HCT116 (cell line): Measurements from ENCODE around the gene CUL9. TPM values are rescaled to one million over a fixed set of nuclear protein-coding genes. Genes with fewer than 3 reads are reported as not detected.

Experiments used
- ATAC-seq: fragments of 200-7000 bp; cut with Tn5 transposase; 2 replicates; pipeline ENCODE4 v1.9.1; 2020; ENCODE audit warnings: mild to moderate bottlenecking, moderate library complexity
- BruUV-seq: library from RNA; stranded (reverse); fragments of 400-500 nt; replicated peaks from 2 replicates; lab custom pipeline; 2021; lab: Mats Ljungman, UMichigan
- CTCF ChIA-PET: fragments of 300-600 bp; sonication (Branson Sonifier 250); formaldehyde crosslinking; loops from one replicate; lab custom pipeline; 2021; ENCODE audit warnings: antibody characterized with exemption; lab: Charles Lee
- POLR2A ChIA-PET: fragments of 300-600, 350-600 bp; sonication (Branson Sonifier 250); formaldehyde crosslinking; loops from one replicate; lab custom pipeline; 2021; ENCODE audit warnings: antibody characterized with exemption; lab: Charles Lee
- RAD21 ChIA-PET, 2 experiments: fragments of 300-600 bp; sonication (Branson Sonifier 250); formaldehyde crosslinking; loops; one replicate each; lab custom pipeline; 2023; ENCODE audit warnings: low total read pairs in 2 of 2; ENCODE audit not compliant: uncharacterized antibody in 2 of 2, unreplicated experiment in 2 of 2, low non-redundant PET in 1 of 2; lab: Charles Lee
- DNase-seq: peaks from one replicate; pipeline ENCODE4 v3.0.0-alpha.2; 2010; ENCODE audit warnings: low read depth, low spot score
- H2AFZ ChIP-seq: fragments of 200-600 bp; shearing (Covaris generic), sonication (generic); 2 replicates; pipeline ENCODE4 v1.6.1; 2017; ENCODE audit warnings: low read depth, mixed run types, mixed read lengths, antibody characterized with exemption, low read length; ENCODE audit not compliant: poor library complexity, severe bottlenecking
- H3K27ac ChIP-seq: 2 replicates; pipeline ENCODE4 v1.5.1; 2012; ENCODE audit warnings: low read depth, low read length
- H3K27me3 ChIP-seq: fragments of 200-600 bp; sonication (generic); 2 replicates; pipeline ENCODE4 v1.6.1; 2016; ENCODE audit warnings: mixed run types, low read length, mixed read lengths; ENCODE audit not compliant: insufficient read depth
- H3K36me3 ChIP-seq, 2 experiments: fragments of 200-500 bp in 1 of 2; fragments of 200-600 bp in 1 of 2; sonication (Bioruptor generic) in 1 of 2; sonication (generic) in 1 of 2; 2 replicates each; pipeline versions ENCODE4 v1.5.1 to v1.6.1; 2014 to 2016; ENCODE audit warnings: low read length in 2 of 2, inconsistent platforms in 1 of 2, mixed read lengths in 1 of 2, mixed run types in 1 of 2; ENCODE audit not compliant: insufficient read depth in 2 of 2, control insufficient read depth in 1 of 2
- H3K4me1 ChIP-seq, 2 experiments: fragments of 200-600 bp in 1 of 2; sonication (generic) in 1 of 2; 2 replicates each; pipeline versions ENCODE4 v1.5.1 to v1.6.1; 2012 to 2017; ENCODE audit warnings: low read length in 2 of 2, inconsistent platforms in 1 of 2, mild to moderate bottlenecking in 1 of 2, mixed read lengths in 1 of 2, mixed run types in 1 of 2, moderate library complexity in 1 of 2; ENCODE audit not compliant: insufficient read depth in 2 of 2, control insufficient read depth in 1 of 2
- H3K4me2 ChIP-seq: fragments of 200-600 bp; sonication (generic); 2 replicates; pipeline ENCODE4 v1.6.1; 2017; ENCODE audit warnings: mixed run types, low read length, mixed read lengths
- H3K4me3 ChIP-seq, 2 experiments: fragments of 200-600 bp in 1 of 2; sonication (generic) in 1 of 2; replicated peaks in 1 of 2; 2 replicates each; pipeline ENCODE4 v1.5.1; 2011 to 2016; ENCODE audit warnings: low read length in 2 of 2, control low read depth in 1 of 2, low read depth in 1 of 2, mild to moderate bottlenecking in 1 of 2, mixed read lengths in 1 of 2, mixed run types in 1 of 2
- H3K79me2 ChIP-seq: fragments of 200-600 bp; sonication (generic); 2 replicates; pipeline ENCODE4 v1.6.1; 2017; ENCODE audit warnings: mild to moderate bottlenecking, mixed run types, low read length, moderate library complexity, mixed read lengths; ENCODE audit not compliant: insufficient read depth
- H3K9ac ChIP-seq: fragments of 200-600 bp; sonication (generic); 2 replicates; pipeline ENCODE4 v1.6.1; 2016; ENCODE audit warnings: low read length, mixed read lengths
- H3K9me2 ChIP-seq: fragments of 200-600 bp; sonication (generic), shearing (Covaris generic); 2 replicates; pipeline ENCODE4 v1.6.1; 2017; ENCODE audit warnings: mixed run types, mild to moderate bottlenecking, moderate library complexity; ENCODE audit not compliant: insufficient read depth
- H3K9me3 ChIP-seq, 2 experiments: fragments of 200-500 bp in 1 of 2; fragments of 200-600 bp in 1 of 2; sonication (Bioruptor generic) in 1 of 2; sonication (generic) in 1 of 2; 2 replicates each; pipeline ENCODE4 v1.6.1; 2014 to 2017; ENCODE audit warnings: low read length in 2 of 2, mixed read lengths in 2 of 2, inconsistent platforms in 1 of 2, low read depth in 1 of 2, mild to moderate bottlenecking in 1 of 2, mixed run types in 1 of 2, moderate library complexity in 1 of 2; ENCODE audit not compliant: control insufficient read depth in 1 of 2, insufficient read depth in 1 of 2
- H4K20me1 ChIP-seq: fragments of 200-600 bp; sonication (generic), shearing (Covaris generic); 2 replicates; pipeline ENCODE4 v1.6.1; 2017; ENCODE audit warnings: mixed run types, mild to moderate bottlenecking, moderate library complexity; ENCODE audit not compliant: insufficient read depth
- EZH2 ChIP-seq: fragments of 200-600 bp; sonication (generic); IDR thresholded peaks from 2 replicates; pipeline ENCODE4 v1.6.1; 2017; ENCODE audit warnings: antibody characterized with exemption, mixed run types
- POLR2A ChIP-seq: IDR thresholded peaks from 2 replicates; pipeline ENCODE4 v1.7.0; 2011; ENCODE audit warnings: borderline replicate concordance; ENCODE audit not compliant: insufficient read depth, insufficient read length; ENCODE audit errors: extremely low read depth
- POLR2AphosphoS5 ChIP-seq: IDR thresholded peaks from 2 replicates; pipeline ENCODE4 v1.6.1; 2011; ENCODE audit warnings: mild to moderate bottlenecking, low read depth, low read length, moderate library complexity
- SP1 ChIP-seq: IDR thresholded peaks from 2 replicates; pipeline ENCODE4 v1.6.1; 2012; ENCODE audit warnings: low read depth
- SRF ChIP-seq: IDR thresholded peaks from 2 replicates; pipeline ENCODE4 v1.6.1; 2012; ENCODE audit warnings: low read depth
- YY1 ChIP-seq: IDR thresholded peaks from 2 replicates; pipeline ENCODE4 v1.6.1; 2011; ENCODE audit warnings: low read length, low read depth, moderate library complexity, mild to moderate bottlenecking; ENCODE audit not compliant: insufficient replicate concordance; ENCODE audit errors: extremely low read depth
- ZNF274 ChIP-seq: fragments of 200-500 bp; sonication (Bioruptor generic); IDR thresholded peaks from 2 replicates; pipeline ENCODE4 v1.6.1; 2014; ENCODE audit warnings: mild to moderate bottlenecking, low read depth, low read length, inconsistent platforms
- intact Hi-C: fragments of 100-400 bp; cut with micrococcal nuclease; formaldehyde crosslinking; loops from 2 replicates; pipeline ENCODE4 v1.10.0; 2022
- total RNA-seq: library from RNA; stranded (reverse); gene quantifications from one replicate; pipeline ENCODE4 v1.2.1, GENCODE V29; 2021; ENCODE audit not compliant: unreplicated experiment
- TF ChIP-seq, protein P1 (sequence below): IDR thresholded peaks from 2 replicates; pipeline ENCODE4 v1.6.1; 2012
- TF ChIP-seq, protein P2 (sequence below): IDR thresholded peaks from 2 replicates; pipeline ENCODE4 v1.6.1; 2012

The CUL9 gene
- total RNA-seq, 1 experiment from 2014 or later, result 36.5 TPM

DNA sequence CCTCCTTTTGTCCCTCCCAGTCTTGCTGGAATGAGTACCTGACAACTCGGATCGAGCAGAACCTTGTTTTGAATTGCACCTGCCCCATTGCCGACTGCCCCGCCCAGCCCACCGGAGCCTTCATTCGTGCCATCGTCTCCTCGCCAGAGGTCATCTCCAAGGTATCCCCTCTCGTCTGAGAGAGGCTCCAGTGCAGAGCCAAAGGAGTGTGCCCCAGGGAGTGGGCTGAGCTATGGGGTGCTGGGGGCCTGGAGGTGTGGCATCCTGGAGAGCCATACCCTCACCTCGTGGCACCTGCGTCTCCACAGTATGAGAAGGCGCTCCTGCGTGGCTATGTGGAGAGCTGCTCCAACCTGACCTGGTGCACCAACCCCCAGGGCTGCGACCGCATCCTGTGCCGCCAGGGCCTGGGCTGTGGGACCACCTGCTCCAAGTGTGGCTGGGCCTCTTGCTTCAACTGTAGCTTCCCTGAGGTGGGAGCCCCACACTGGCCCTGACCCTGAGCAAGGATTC is 38.5 kb downstream of the CUL9 start:
- TF ChIP-seq EZH2, result no peak
- no peak for TF ChIP-seq YY1
- TF ChIP-seq, protein P1, sequence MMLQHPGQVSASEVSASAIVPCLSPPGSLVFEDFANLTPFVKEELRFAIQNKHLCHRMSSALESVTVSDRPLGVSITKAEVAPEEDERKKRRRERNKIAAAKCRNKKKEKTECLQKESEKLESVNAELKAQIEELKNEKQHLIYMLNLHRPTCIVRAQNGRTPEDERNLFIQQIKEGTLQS, result no peak
- no peak for TF ChIP-seq SP1
- TF ChIP-seq, protein P2, sequence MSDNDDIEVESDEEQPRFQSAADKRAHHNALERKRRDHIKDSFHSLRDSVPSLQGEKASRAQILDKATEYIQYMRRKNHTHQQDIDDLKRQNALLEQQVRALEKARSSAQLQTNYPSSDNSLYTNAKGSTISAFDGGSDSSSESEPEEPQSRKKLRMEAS, result no peak
- no peak for TF ChIP-seq POLR2A
- TF ChIP-seq ZNF274, result no peak
- no peak; the same call in 1 of the 2 replicates for TF ChIP-seq POLR2AphosphoS5
- TF ChIP-seq SRF, result no peak
- RAD21 ChIA-PET, result no interaction called here
- Histone ChIP-seq H3K4me3 (no peak overlapping the region), H3K4me2 (no peak overlapping the region), H3K4me1 (no peaks in the 10 kb centered on the region; a peak in 1 of 4 replicates), H3K27ac (no peak overlapping the region), H3K9ac (no peak overlapping the region), H3K27me3 (no peaks in the 10 kb centered on the region), H3K9me2 (no peaks in the 10 kb centered on the region), H2AFZ (no peak overlapping the region), H3K79me2 (no peaks in the 10 kb centered on the region), H3K36me3 (peaks cover 4 to 7% of the 10 kb centered on the region in 2 experiments; a peak in 2 of 4 replicates), H3K9me3 (no peaks in the 10 kb centered on the region), H4K20me1 (no peaks in the 10 kb centered on the region)
- intact Hi-C loops, result no loop called here
- CTCF ChIA-PET, result interaction anchor here (1.1 kb wide), 1 partner anchor 9 kb away, joined by 3 read pairs; the partner anchor contains the start of gene DNPH1
- no TSS peak for BruUV-seq
- POLR2A ChIA-PET, result no interaction called here
- no peak for ATAC-seq
- no peak for DNase-seq
